ENCODE results near the gene MTTP.

The MTTP gene

GRCh38 chr4:99642725-99643489, 68.3 kb downstream of the MTTP start:
- no peak overlapping the region for H2AFZ ChIP-seq (ENCODE audit: low read depth, low read length, severe bottlenecking)
- H3K4me2 ChIP-seq (ENCODE audit: low read depth, low read length, poor library complexity, severe bottlenecking) = no peak overlapping the region
- no peak overlapping the region for H3K9ac ChIP-seq (ENCODE audit: low read length)
- H3K36me3 ChIP-seq (ENCODE audit: low read length) = no peaks in the 10 kb centered on the region
- no peaks in the 10 kb centered on the region for H3K9me2 ChIP-seq (replicated peaks; ENCODE audit: insufficient read depth, low read length)
- H3K27me3 ChIP-seq (ENCODE audit: low read length) = no peaks in the 10 kb centered on the region
- H3K79me2 ChIP-seq (ENCODE audit: insufficient read depth, low read length) = no peaks in the 10 kb centered on the region
- no peaks in the 10 kb centered on the region for H4K20me1 ChIP-seq (ENCODE audit: low read depth, low read length)
- no peak overlapping the region for H3K27ac ChIP-seq (ENCODE audit: low read depth, low read length)
- H3F3A ChIP-seq (ENCODE audit: insufficient read depth) = no peaks in the 10 kb centered on the region
- no peak for TF ChIP-seq CTCF (IDR thresholded peaks at IDR 0.05; ENCODE audit: insufficient read depth, low read length, poor library complexity, severe bottlenecking)
- no peak for TF ChIP-seq EZH2phosphoT487 (conservative IDR thresholded peaks at IDR 0.05; ENCODE audit: low read length)
- H3K9me3 ChIP-seq (ENCODE audit: insufficient read depth, low read length) = no peaks in the 10 kb centered on the region
- H3K4me3 ChIP-seq (ENCODE audit: insufficient read depth, low read length, poor library complexity, severe bottlenecking) = no peak overlapping the region

GRCh38 chr4:99644453-99644852, 69.8 kb downstream of the MTTP start:
- H3K4me2 ChIP-seq (ENCODE audit: low read depth, low read length, poor library complexity, severe bottlenecking) = no peak overlapping the region
- no peaks in the 10 kb centered on the region for H3K9me2 ChIP-seq (replicated peaks; ENCODE audit: insufficient read depth, low read length)
- TF ChIP-seq EZH2phosphoT487 (conservative IDR thresholded peaks at IDR 0.05; ENCODE audit: low read length) (no peak), CTCF (IDR thresholded peaks at IDR 0.05; ENCODE audit: insufficient read depth, low read length, poor library complexity, severe bottlenecking) (no peak)
- no peaks in the 10 kb centered on the region for H3K36me3 ChIP-seq (ENCODE audit: low read length)
- no peak overlapping the region for H3K27ac ChIP-seq (ENCODE audit: low read depth, low read length)
- H4K20me1 ChIP-seq (ENCODE audit: low read depth, low read length) = no peaks in the 10 kb centered on the region
- no peak overlapping the region for H2AFZ ChIP-seq (ENCODE audit: low read depth, low read length, severe bottlenecking)
- no peak overlapping the region for H3K9ac ChIP-seq (ENCODE audit: low read length)
- H3K27me3 ChIP-seq (ENCODE audit: low read length) = no peaks in the 10 kb centered on the region
- no peaks in the 10 kb centered on the region for H3K9me3 ChIP-seq (ENCODE audit: insufficient read depth, low read length)
- H3K79me2 ChIP-seq (ENCODE audit: insufficient read depth, low read length) = no peaks in the 10 kb centered on the region
- H3K4me3 ChIP-seq (ENCODE audit: insufficient read depth, low read length, poor library complexity, severe bottlenecking) = no peak overlapping the region
- H3F3A ChIP-seq (ENCODE audit: insufficient read depth) = no peaks in the 10 kb centered on the region

- no peak overlapping the region for H2AFZ ChIP-seq (ENCODE audit: low read depth, low read length, severe bottlenecking)
- H3K9me3 ChIP-seq (ENCODE audit: insufficient read depth, low read length) = no peaks in the 10 kb centered on the region
- no peaks in the 10 kb centered on the region for H3K9me2 ChIP-seq (replicated peaks; ENCODE audit: insufficient read depth, low read length)
- no peak overlapping the region for H3K4me3 ChIP-seq (ENCODE audit: insufficient read depth, low read length, poor library complexity, severe bottlenecking)
- H3K27ac ChIP-seq (ENCODE audit: low read depth, low read length) = no peak overlapping the region
- no peak overlapping the region for H3K4me2 ChIP-seq (ENCODE audit: low read depth, low read length, poor library complexity, severe bottlenecking)
- H4K20me1 ChIP-seq (ENCODE audit: low read depth, low read length) = no peaks in the 10 kb centered on the region
- no peaks in the 10 kb centered on the region for H3F3A ChIP-seq (ENCODE audit: insufficient read depth)
- H3K27me3 ChIP-seq (ENCODE audit: low read length) = no peaks in the 10 kb centered on the region
- no peak overlapping the region for H3K9ac ChIP-seq (ENCODE audit: low read length)
- no peak for TF ChIP-seq CTCF (IDR thresholded peaks at IDR 0.05; ENCODE audit: insufficient read depth, low read length, poor library complexity, severe bottlenecking)
- TF ChIP-seq EZH2phosphoT487 (conservative IDR thresholded peaks at IDR 0.05; ENCODE audit: low read length) = no peak
- H3K79me2 ChIP-seq (ENCODE audit: insufficient read depth, low read length) = no peaks in the 10 kb centered on the region
- H3K36me3 ChIP-seq (ENCODE audit: low read length) = no peaks in the 10 kb centered on the region
Measured at GRCh38 chr4:99645036-99645435, 70.4 kb downstream of the MTTP start.

Measured in SU-DHL-6 (cell line).